ENCODE measurements around the gene MUC22.

DNA sequence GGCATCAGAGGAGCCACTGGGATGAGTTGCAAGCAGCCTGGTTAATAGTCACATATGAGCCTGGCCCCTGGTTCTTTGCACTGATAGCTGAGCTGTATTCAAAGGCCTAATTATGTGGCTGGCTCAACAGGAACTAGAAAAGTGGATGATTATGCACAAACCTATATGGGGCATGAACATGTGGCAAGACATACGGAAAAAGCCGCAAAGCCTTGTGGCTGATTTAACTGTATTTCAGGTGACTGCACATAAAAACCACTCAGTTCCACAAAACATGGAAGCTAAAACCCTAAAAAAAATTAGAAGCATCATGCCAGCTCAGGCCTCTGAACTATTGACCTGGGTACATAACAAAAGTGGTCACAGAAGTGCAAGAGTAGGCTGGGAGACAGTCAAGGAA is 13.0 kb upstream of the MUC22 start:
- TF ChIP-seq, protein P1, sequence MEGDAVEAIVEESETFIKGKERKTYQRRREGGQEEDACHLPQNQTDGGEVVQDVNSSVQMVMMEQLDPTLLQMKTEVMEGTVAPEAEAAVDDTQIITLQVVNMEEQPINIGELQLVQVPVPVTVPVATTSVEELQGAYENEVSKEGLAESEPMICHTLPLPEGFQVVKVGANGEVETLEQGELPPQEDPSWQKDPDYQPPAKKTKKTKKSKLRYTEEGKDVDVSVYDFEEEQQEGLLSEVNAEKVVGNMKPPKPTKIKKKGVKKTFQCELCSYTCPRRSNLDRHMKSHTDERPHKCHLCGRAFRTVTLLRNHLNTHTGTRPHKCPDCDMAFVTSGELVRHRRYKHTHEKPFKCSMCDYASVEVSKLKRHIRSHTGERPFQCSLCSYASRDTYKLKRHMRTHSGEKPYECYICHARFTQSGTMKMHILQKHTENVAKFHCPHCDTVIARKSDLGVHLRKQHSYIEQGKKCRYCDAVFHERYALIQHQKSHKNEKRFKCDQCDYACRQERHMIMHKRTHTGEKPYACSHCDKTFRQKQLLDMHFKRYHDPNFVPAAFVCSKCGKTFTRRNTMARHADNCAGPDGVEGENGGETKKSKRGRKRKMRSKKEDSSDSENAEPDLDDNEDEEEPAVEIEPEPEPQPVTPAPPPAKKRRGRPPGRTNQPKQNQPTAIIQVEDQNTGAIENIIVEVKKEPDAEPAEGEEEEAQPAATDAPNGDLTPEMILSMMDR (IDR thresholded peaks at IDR 0.05; ENCODE audit: low read depth, low read length), result no peak
- TF ChIP-seq POLR2A (IDR thresholded peaks at IDR 0.05; ENCODE audit: extremely low read depth, insufficient read length) (no peak), MYC (IDR thresholded peaks at IDR 0.05; ENCODE audit: low read depth, low read length) (no peak)
- TF ChIP-seq, protein P2, sequence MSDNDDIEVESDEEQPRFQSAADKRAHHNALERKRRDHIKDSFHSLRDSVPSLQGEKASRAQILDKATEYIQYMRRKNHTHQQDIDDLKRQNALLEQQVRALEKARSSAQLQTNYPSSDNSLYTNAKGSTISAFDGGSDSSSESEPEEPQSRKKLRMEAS (IDR thresholded peaks at IDR 0.05; ENCODE audit: low read depth, low read length), result no peak

Measured in NB4 (cell line).